GM06990 (cell line): ENCODE measurements around the gene THBS2.
"Not testable (repeated sequence)": the region's sequence is repeated elsewhere in the genome, so short reads cannot be mapped to it uniquely, and the experiment has no call there.

ENCODE experiments used
- DNase-seq: peaks from one replicate; pipeline ENCODE4 v3.0.0-alpha.2; 2011; ENCODE audit not compliant: insufficient read length; ENCODE audit errors: extremely low read depth
- H3K27me3 ChIP-seq: replicated peaks from 2 replicates; pipeline ENCODE4 v1.6.0; 2011; ENCODE audit warnings: low read length; ENCODE audit not compliant: control insufficient read depth, insufficient read depth
- H3K36me3 ChIP-seq: 2 replicates; pipeline ENCODE4 v1.5.1; 2011; ENCODE audit warnings: low read length; ENCODE audit not compliant: control insufficient read depth, insufficient read depth
- H3K4me3 ChIP-seq: replicated peaks from 2 replicates; pipeline ENCODE4 v1.5.1; 2011; ENCODE audit warnings: low read depth, mild to moderate bottlenecking, control low read depth, low read length
- TF ChIP-seq, protein P1 (sequence below): IDR thresholded peaks from 2 replicates; pipeline ENCODE4 v1.5.1; 2011; ENCODE audit warnings: low read length, control low read depth, mild to moderate bottlenecking, inconsistent platforms; ENCODE audit not compliant: insufficient read depth, poor library complexity, severe bottlenecking

Gene THBS2

DNA sequence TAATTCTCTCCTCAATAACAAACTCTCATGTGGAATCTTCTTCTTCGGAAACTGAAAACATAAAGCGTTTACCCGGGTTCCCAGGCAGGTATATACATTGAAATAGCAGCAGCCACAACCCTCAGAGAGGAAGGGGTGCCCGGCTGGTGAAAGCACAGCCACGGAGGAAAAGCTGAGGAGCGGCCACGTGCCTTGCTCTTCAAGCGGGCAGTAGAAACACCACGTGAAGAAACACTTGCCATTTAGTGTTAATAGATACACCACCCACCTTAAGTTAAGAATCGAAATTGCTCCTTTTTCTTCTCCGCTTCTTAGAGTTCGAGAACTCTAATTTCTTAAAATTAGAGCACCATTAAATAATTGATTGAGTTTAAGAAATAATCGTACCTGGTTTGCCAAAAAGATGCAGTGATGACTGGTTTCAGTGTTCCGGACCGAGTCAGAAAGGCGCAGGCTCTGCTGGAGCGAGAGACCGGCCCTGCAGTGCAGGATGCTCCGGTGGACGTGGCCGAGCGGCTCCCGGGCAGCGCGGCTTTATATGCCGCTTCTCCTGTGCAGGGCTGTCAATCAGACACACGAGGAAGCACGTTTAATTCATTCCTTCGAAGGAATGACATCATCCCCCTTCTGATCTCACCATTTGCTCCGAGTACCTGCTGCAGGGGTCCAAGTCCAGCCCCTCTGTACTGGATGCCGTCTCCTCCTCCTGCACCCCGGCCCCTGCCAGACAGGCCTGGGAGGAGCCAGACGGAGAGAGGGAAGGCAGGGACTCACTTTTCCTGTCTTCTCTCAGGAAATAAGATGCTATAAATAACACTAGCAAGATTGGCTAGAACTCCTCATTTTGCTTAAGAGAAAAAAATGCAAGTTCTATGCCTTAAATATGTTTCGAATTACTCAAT, at the start of gene THBS2:
Gene THBS2, minus strand, starts transcription at position 510 of the 902 bp plus-strand sequence. CDS start 3,062 bp downstream, outside the sequence.
- no peak for DNase-seq
- Histone ChIP-seq H3K4me3 (no peak within 1 kb of the TSS), H3K36me3 (no peaks in the 10 kb centered on the region), H3K27me3 (no peaks in the 10 kb centered on the region)
- TF ChIP-seq, protein P1, sequence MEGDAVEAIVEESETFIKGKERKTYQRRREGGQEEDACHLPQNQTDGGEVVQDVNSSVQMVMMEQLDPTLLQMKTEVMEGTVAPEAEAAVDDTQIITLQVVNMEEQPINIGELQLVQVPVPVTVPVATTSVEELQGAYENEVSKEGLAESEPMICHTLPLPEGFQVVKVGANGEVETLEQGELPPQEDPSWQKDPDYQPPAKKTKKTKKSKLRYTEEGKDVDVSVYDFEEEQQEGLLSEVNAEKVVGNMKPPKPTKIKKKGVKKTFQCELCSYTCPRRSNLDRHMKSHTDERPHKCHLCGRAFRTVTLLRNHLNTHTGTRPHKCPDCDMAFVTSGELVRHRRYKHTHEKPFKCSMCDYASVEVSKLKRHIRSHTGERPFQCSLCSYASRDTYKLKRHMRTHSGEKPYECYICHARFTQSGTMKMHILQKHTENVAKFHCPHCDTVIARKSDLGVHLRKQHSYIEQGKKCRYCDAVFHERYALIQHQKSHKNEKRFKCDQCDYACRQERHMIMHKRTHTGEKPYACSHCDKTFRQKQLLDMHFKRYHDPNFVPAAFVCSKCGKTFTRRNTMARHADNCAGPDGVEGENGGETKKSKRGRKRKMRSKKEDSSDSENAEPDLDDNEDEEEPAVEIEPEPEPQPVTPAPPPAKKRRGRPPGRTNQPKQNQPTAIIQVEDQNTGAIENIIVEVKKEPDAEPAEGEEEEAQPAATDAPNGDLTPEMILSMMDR = no peak

DNA sequence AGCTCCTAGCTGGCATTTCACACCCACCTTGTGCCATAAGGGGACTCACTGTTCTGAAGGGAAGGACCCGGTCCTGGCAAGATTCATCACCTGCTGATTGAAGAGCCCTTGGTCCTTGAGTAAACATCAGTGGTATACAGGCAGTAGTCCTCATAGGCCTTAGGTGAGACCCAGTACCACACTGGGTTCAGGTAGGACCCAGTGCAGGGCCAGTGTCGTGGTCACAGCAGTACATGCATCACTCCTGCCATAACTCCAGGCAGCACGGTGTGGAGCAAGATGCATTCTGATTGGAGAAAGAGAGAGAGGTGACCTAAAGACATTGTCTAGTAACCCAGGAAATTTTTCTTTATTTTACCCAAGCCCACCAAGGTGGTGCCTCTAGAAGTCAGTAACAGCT, 49.1 kb upstream of the THBS2 start:
- TF ChIP-seq, protein P1 = no peak
- Histone ChIP-seq H3K4me3 (no peak overlapping the region), H3K36me3 (no peaks in the 10 kb centered on the region), H3K27me3 (no peaks in the 10 kb centered on the region)
- DNase-seq = no peak

DNA sequence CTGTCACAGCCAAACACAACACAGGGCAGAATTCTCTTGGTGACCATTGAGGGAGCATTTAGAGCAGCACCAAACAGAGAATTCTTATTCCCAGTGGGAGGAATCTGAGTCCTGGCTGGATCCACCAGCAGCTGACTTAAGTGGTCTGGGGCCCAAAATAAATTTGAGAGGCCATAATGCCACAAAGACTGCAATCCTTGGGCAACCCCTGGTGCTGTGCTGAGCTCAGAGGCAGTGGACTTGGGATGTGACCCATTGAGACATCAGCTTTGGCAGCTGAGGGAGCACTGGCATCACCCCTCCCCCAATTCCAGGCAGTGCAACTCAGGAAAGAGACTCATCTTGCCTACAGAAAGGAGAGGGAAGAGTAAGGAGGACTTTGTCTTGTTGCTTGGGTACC, 48.6 kb upstream of the THBS2 start:
- DNase-seq = no peak

DNA sequence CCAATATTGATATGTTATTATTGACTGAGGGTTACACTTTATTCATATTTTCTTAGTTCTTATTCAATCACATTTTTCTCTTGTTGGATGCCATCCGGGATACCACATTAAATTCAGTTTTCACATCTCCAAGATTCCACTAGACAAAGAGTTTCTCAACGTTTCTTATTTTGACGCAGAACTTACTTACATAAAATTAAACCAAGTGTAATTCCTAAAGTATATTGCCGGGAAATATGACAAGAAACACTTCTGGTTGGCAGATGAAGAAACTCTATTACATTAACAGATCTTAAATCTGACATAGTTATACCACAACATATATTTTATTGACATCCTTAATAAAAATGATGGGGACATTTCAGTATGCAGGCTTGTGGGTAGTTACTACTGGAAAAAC, 47.3 kb upstream of the THBS2 start:
- TF ChIP-seq, protein P1 = no peak
- Histone ChIP-seq H3K27me3 (no peaks in the 10 kb centered on the region), H3K36me3 (no peaks in the 10 kb centered on the region), H3K4me3 (no peak overlapping the region)
- DNase-seq = no peak

More for the DNA sequence above, 48.6 kb upstream of the THBS2 start:
- TF ChIP-seq, protein P1 = no peak
- Histone ChIP-seq H3K36me3 (no peaks in the 10 kb centered on the region), H3K27me3 (no peaks in the 10 kb centered on the region), H3K4me3 (no peak overlapping the region)

DNA sequence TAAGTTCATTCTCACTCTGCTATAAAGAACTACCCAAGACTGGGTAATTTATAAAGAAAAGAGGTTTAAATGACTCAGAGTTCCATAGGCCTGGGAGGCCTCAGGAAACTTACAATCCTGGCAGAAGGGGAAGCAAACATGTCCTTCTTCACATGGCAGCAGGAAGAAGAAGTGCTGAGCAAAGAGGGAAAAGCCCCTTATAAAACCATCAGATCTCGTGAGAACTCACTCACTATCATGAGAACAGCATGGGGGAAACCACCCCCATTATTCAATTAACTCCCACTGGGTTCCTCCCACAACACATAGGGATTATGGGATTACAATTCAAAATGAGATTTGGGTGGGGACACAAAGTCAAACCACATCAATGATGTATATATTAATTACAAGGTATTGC, 45.0 kb upstream of the THBS2 start:
- DNase-seq, H3K4me3 ChIP-seq, H3K36me3 ChIP-seq, H3K27me3 ChIP-seq: not testable (repeated sequence)

DNA sequence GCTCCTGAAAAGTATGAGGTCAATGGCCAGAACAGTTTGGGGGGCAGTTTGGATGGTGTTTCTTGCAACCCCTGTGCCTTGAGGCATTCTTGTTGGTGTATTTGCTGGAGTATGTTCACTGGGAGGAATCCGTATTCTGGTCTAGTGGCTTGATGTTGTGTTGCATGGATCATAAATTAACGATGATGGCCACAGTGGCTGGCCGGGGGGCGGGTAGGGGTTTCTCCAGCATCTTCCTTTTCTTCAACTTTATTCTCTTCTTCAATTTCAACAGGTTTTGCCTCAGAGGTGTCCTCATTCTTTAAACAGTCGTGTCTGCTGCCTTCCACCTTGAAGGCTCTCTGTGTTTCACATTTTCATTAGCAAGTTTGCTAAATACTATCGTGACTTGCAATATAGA, 43.0 kb upstream of the THBS2 start:
- Histone ChIP-seq H3K4me3 (no peak overlapping the region), H3K36me3 (no peaks in the 10 kb centered on the region), H3K27me3 (no peaks in the 10 kb centered on the region)
- TF ChIP-seq, protein P1 = no peak
- DNase-seq = no peak
